Activated CD4-positive, alpha-beta T cell treated with anti-CD3 and anti-CD28 coated beads, Interleukin-10, Interleukin-2, amounts not matched to agents 100 ng/mL and 50 ng/mL, durations not matched to agents 16 hours and 8 hours (primary cell): ENCODE data around the gene SIRT2.
"Not testable (repeated sequence)": the region's sequence is repeated elsewhere in the genome, so short reads cannot be mapped to it uniquely, and the experiment has no call there.

ENCODE experiments used
- DNase-seq: peaks from one replicate; pipeline ENCODE4 v3.0.0-alpha.2; 2020

Gene SIRT2

DNA sequence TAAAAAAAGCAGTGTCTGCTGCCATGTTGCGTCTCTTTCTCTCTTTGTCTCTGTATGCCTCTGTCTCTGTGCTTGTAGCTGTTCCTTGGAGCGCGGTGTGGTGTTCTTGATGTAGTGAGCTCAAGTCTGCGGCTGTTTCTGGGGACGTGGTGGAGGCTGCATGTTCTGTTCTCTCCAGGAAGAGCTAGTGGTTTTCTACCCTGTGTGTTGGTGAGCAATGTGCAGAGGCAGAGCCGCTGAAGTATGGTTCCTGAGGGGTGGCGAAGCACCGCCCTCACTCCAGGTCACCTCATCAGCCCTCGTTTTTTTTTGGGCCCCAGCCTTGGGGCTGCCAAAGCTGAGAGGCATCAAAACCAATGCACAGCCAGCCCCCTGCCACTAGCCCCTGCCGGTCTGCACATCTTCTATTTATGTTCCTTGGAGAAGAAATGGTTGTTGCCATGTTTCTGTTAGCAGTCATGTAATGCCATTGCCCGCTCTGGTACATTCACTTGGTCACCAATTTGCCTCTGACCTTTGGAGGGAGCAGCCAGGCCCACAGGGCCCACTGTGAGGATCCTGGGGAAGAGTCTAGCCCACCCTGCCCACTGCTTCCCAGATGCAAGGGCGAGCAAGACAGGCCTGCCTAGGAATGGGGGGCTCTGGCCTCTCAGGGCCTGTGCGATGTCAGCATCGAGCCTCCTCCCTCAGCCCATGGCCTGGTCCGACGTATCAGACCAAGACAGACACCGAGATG is 56.8 kb downstream of the SIRT2 start:
- DNase-seq, result peak; percentile 80

DNA sequence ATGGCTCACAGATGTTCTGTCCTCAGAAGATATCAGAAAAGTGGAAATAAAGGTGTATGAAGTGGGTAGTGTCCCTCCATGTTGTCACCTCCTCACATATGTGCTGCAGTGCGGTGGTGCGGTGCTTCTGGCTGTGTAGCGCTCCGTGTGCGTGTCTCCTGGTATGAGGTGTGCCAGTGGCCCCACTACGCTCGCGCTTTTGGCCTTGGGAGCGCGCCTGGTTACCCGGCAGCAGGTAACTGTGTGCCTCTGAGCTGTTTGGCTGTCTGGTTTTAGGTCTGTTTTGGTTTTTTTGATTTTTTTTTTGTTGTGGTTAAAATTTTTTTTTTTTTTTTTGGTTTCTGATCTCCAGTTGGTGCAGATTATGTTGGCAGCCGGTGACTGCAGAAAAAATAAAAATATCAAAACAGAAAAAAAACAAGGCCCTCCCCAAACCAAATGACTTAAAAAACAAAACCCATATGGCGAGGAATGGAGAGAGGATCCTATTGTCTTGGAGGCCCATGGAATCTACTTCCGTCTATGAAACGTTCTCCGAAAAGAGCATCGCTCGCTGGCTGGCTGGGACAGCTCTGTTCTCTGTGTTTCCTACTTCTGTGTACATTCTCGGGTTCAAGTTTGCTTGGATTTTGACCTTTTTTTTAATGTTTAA is 57.5 kb downstream of the SIRT2 start:
- no peak for DNase-seq

DNA sequence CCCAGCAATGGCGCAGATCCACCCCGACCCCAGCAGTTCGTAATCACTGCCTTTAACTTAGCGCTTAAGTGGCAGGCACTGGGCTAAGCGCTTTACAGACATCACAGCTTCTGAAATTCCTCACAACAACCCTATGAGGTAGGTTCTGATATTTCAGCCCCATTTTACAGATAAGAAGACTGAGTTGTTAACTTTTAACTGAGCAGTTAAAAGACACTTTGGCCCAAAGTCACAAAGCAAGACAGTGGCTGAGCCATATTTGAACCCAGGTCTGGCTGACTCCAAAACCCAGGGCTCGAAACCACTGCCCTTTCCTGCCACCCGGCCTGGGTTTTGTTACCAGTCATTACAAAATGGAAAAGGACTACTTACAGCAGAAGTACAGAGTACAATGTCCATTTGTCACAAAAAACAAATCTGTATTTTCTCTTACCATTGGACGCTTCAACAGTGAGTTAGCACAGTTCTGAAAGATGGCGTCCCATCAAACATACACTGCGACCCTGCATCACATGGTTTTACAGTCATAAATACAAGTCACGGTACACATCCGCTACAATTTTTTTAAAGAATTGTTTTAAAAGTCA is 58.1 kb downstream of the SIRT2 start:
- no peak for DNase-seq

DNA sequence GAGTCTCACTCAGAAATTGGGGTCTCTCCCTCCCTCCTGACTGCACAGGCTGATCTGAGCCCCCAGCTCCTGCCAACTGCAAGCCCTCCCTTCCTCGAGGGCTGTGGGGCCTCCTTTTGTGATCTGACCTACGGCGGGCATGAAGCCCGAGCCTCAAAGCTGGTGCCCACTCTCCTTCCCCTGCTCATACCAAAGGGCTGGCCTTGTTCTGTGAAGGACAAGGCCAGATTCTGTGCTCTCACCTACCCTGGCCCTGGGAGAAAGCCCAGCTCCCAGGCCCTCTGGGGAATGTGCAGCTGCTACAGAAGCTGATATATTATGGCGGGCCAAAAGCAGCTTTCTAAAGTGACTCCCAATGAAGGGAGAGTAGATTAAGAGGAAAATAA is 58.8 kb downstream of the SIRT2 start:
- no peak for DNase-seq

DNA sequence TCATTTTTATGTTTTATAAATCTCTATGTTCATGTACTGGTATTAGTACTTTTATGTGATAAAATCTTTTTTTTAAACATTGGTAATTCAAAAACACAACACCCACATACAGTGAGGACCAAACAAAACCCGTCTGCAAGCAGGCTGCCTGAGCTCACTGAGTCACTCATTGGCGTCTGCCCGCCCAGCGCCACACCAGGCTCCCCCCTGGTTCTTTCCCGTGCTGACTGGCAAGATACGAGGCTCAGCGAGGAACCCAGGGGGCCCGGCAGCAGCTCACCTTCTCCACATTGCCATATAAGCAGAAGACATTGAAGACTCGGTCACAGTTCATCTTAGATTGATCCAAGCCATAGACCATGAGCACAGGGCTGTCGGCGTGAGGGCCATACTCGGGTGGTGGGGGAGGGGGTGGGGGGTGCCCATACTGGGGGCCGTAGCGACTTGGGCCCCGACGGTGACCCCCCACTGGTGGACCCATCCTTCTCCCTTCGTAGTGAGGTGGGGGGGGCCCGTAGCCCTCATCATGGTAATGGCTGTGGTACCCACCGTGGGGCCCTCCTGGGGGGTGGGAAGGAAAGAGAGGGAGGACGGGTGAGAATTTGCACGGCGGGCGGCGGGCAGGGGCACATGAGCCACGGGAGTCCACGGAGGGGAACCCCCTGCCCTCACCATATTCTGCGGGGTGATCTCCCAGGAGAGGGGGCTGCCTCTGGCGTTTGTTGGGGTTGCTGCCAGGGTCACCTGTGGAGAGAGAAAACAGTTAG is 59.4 kb downstream of the SIRT2 start:
- no peak for DNase-seq

DNA sequence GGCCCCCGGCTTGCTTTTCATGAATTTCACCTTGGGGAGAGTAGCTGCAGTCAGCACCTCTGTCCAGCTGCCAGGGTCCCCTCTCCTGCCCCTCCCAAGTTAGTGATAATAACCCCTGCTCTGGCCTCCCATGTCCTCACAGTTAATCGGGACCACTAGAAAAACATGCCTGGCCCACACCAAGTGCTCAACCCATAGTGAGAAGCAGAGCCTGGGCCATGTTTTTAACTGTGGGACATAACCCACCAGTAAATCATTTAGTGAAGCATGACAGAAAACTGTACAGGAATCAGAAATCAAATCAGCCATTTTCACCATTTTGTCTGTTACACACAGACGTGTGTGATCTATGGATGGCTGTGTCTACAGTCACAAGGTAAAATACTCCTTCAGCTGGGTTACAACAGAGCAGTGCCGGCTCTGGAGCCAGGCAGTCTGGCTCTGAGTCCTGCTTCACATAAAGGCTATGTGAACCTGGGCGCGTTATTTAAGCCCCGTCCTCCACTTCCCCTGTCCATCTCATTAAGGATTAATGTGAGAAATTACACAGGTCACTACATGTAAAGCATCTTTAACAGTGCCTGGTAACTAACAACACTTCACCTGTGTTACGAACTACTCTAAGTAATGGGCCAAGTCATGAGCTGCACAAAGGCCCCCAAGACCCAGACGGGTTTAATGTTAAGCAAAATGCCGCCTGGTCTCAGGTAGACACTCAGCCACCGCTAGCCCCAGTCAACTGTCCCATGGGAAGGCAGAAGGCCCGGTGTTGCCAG is 60.2 kb downstream of the SIRT2 start:
- DNase-seq, result no peak

DNA sequence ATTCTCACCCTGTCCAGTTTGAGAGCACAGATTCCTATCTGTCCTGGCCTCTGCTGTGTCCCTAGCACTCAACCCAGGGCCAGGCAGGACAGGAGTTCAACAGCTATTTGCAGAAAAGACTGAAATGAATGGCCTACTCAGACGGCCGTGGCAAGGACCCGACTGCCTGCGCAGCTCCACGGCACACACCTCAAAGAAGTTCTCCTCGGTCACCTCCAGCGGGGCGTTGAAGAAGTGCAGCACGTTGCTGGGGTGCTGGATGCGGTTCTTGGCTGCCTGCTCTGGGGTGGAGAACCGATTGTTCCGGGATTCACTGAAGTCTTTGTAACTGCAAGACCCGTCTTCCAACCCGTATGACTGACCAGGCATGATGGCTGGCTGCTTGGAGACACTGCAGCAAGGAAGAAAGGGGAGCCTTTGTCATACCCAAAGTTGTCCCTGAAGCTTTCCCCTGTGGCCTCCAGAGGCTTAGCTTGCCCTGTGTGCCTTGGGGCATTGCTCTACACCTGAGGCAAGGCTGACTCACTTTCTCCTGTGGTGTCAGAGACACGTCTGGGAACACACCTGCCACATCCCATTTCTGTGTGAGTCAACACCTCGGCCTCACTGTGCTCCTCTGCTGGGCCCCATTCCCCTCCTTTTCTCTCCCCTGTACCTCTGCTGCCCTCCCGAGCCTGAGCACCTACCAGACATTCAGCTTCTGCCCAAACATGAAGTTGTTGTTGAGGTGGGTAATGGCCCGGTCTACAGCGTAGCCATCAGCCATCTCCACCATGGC is 61.0 kb downstream of the SIRT2 start:
- peak; percentile 46 for DNase-seq

DNA sequence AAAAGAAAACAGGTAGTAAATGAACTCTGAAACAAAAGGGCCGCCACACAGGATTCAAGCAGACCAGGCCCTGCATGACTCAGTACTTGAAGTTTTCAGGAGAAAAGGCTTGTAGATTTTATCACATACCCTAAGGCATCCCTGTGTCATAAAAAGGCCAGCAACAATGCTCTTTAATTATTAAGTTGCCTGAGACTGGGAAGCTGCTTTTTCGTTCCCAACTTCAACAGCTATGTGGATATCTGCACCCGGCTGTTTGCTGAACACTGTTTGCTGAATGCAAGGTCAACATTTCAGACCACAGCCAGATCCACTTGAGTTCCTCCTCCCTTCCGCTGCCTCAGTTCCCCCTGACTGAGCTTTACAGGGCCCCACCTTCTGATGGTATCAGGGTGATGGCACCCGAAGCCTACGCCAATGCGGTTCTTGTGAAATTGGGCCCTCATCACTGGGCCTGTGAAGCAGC is 61.7 kb downstream of the SIRT2 start:
- no peak for DNase-seq

DNA sequence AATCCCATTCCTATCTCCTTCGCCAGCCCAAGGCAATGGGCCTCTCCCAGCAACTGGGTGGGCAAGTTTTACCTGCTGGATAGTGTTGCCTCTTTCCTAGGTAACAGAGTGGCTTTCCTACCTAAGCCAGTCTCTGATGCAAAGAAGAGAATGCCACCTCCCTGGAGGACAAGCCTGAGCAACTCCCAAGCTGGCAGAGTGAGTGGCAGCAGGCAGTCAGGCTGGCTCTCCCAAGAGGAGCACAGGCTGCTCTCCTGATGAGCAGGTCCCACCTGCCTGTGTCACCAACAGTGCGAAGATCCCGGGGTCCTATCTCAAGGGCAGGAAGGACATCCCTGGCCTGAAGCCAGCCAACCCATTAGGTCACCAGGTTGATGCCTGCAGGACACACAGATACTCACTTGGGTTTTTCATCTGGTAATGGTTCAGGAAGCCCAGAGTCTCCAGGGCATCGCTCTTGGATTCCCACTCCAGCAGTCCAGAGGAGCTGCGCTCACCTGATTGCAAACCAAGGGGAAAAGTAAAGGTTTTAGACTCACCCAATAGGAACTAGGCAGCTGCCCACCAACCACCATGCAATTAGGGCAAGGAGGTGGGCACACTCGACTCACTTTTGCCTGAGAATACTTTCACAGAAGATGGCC is 62.3 kb downstream of the SIRT2 start:
- no peak for DNase-seq

DNA sequence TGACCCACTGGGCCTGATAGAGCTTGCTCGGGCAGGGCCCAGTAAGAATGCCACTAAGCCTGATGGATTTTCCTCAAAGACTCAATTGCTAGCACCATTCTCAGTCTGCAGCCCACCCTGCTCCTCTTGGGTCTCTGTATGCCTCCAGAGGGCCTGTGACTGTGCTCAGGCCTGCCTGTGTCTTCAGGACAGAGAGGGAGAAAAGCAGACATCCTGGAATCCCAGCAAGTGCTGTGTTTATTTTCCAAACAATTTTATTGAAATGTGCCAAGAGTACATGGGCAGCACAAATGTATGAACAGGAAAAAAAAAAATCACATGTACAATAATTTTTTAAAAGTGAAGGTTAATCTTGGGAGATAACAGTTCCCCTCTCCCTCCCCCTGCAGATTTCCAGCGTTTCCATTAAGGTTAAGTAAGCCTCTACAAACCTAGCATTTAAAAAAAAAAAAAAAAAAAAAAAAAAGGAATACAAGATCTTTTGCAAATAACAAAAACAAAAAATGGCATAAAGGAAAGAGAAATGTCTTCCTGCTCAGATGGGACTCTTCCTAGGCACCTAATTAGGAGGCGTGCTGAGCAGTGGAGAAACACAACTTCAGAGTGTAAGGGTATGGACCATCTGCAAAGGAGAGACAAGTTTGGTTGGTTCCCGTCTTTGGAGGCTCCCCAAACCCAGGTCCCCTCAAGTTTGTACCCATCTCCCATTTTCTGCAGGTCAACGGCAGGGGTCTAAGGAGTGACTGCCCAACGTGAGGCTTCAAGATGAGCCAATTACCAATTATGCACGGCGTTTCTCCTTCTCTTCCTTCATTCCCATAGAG is 63.0 kb downstream of the SIRT2 start:
- no peak for DNase-seq

DNA sequence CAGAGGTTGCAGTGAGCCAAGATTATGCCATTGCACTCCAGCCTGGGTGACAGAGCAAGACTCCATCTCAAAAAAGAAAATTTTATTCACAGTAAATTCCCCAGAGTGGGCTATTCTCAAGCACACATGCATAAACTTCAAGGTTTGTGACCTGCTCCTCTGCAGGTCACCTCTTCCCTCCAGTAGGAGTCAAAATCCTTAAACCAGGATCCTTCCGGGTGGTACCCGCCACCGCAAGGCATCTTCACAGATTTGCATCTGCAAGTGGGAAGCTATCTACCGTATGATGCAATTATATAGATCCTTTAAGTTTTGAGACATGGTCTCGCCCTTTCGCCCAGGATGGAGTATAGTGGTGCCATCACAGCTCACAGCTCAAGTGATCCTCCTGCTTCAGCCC is 64.8 kb downstream of the SIRT2 start:
- no peak for DNase-seq

DNA sequence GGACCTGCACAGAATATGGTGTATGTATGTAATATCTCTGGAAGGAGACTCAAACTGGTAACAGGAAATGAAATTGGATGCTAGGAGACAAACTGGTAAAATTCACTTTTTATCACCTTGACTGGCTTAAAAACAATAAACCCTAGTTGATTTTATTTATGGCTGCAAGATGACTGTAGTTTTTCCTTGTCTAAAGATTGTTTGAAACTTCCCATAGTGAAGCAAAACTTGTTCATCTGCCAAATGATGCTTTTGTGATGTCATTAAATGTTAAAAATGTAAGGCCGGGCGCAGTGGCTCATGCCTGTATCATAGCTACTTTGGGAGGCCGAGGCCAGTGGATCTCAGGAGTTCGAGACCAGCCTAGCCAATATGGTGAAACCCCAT is 65.3 kb downstream of the SIRT2 start:
- no peak for DNase-seq

DNA sequence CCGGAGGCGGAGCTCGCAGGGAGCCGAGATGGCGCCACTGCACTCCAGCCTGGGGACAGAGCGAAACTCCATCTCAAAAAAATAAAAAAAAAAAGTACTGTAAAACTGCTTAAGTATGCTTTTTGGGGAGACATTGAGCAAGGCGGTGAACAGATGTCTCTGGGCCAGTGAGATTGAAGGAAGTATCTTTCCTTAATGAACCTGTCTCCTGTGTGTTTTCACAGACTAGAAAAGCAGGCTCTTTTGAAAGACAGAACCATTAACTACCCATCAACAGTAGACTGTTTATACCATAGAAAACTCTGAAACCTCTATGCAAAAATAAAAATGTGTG is 66.4 kb downstream of the SIRT2 start:
- DNase-seq, result no peak

DNA sequence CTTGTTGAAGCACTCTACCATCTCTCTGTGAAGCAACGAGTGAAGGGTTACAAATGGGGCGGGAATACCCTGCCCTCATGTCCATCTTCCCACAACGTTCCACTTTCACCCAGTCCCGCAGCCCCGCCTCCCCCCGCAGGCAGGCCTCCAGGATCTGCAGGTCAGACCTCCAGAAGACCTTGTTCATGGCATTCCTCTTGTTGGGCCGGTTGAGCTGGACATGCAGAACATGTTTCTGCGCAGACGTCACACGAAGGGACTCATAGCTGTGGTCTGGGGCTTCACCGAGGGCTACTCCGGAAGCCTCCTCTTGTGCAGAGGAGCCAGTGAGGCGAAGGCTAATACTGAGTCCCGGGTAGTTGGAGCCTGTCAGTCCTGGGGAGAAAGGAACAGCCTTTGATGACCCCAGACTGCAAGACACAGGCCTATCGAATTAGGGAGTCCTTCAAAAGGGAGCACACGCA is 68.2 kb downstream of the SIRT2 start:
- peak; percentile 46 for DNase-seq

DNA sequence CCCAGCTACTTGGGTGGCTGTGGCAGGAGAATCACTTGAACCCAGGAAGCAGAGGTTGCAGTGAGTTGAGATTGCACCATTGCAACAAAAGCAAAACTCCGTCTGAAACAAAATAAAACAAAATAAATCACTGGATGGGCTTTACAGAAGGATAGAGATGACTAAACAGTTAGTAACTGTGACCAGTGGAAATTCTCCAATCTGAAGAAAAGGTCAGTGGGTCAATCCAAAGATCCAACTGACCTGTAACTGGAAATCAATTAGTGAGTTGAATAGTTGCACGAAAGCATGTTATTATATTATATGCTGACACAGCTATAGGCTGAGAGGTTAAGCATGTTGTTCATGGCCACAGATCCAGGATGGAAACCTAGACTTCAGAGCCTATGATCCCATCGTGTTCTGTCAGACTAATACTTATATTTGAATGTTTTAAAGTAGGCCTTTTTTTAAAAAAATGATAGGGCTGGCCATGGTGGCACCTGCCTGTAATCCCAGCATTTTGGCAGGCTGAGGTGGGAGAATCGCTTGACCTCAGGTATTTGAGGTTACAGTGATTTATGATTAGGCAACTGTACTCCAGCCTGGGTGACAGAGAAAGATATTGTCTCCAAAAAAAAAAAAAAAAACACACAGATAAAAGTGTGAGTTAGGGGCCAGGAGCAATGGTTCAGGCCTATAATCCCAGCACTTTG is 69.2 kb downstream of the SIRT2 start:
- DNase-seq, result no peak

DNA sequence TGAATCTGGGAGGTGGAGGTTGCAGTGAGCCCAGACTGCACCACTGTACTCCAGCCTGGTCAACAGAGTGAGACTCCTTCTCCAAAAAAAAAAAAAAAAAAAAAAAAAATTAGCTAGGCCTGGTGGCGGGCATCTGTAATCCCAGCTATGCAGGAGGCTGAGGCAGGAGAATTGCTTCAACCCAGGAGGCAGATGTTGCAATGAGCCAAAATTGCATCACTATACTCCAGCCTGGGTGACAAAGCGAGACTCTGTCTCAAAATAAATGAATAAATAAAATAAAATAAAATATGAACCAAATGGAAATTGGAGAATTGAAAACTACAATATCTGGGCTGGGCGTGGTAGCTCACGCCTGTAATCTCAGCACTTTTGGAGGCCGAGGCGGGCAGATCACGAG is 70.2 kb downstream of the SIRT2 start:
- DNase-seq, result not testable (repeated sequence)
